Measurements from ENCODE around the gene ING3.

DNA sequence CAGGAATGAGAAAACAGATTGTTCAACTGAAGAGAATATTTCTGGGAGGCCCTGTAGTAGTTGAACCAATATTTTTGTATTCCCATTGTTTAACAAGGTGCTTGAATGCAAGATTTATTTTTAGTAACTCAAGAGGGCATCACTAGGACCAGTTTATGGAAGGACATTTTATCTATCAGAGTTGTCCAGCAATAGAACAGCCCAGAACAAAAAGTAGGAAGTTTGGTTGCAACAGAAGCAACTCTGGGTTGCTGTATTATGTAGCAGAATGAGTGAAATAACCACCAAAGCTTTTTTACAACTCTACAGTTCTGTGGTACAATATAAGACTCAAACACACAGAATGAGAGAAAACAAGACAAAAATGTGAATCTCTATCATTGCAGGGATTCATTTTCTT is 72.6 kb downstream of the ING3 start:
- no peak for TF ChIP-seq POLR2A (IDR thresholded peaks at IDR 0.05)
- TF ChIP-seq, protein P1, sequence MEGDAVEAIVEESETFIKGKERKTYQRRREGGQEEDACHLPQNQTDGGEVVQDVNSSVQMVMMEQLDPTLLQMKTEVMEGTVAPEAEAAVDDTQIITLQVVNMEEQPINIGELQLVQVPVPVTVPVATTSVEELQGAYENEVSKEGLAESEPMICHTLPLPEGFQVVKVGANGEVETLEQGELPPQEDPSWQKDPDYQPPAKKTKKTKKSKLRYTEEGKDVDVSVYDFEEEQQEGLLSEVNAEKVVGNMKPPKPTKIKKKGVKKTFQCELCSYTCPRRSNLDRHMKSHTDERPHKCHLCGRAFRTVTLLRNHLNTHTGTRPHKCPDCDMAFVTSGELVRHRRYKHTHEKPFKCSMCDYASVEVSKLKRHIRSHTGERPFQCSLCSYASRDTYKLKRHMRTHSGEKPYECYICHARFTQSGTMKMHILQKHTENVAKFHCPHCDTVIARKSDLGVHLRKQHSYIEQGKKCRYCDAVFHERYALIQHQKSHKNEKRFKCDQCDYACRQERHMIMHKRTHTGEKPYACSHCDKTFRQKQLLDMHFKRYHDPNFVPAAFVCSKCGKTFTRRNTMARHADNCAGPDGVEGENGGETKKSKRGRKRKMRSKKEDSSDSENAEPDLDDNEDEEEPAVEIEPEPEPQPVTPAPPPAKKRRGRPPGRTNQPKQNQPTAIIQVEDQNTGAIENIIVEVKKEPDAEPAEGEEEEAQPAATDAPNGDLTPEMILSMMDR (IDR thresholded peaks at IDR 0.05), result no peak

Measured in heart left ventricle (tissue), 13 donors.